HepG2 (cell line): ENCODE measurements around the gene EPS8L3. TPM values are rescaled to one million over a fixed set of nuclear protein-coding genes. Genes with fewer than 3 reads are reported as not detected.
A peak's percentile ranks its signal among the peaks of the same experiment; 100 is the strongest.

Experiments
- AFF4 ChIP-seq: sonication (generic); formaldehyde crosslinking; IDR thresholded peaks from 2 replicates; pipeline ENCODE4 v1.4.0; 2020; ENCODE audit warnings: missing genetic modification reagents
- ASH2L ChIP-seq: fragments of 300-600, 200-600 bp; sonication (generic); IDR thresholded peaks from 2 replicates; pipeline ENCODE4 v1.7.0; 2017; ENCODE audit warnings: low read depth, mild to moderate bottlenecking, moderate library complexity, mixed read lengths, low read length; ENCODE audit not compliant: insufficient read length
- RNF219 ChIP-seq: sonication (generic); formaldehyde crosslinking; IDR thresholded peaks from 2 replicates; pipeline ENCODE4 v1.5.0; 2020; ENCODE audit warnings: mild to moderate bottlenecking, missing genetic modification reagents
- SMARCE1 ChIP-seq: fragments of 450-650 bp; IDR thresholded peaks from 2 replicates; pipeline ENCODE4 v1.6.1; 2017; ENCODE audit warnings: borderline replicate concordance
- TAF1 ChIP-seq: sonication (generic); formaldehyde crosslinking; IDR thresholded peaks from 2 replicates; pipeline ENCODE4 v1.4.0; 2020; ENCODE audit warnings: missing genetic modification reagents
- TBX2 ChIP-seq: sonication (generic); formaldehyde crosslinking; IDR thresholded peaks from 2 replicates; pipeline ENCODE4 v1.5.0; 2020; ENCODE audit warnings: missing genetic modification reagents, mild to moderate bottlenecking, borderline replicate concordance
- TERF1 ChIP-seq: sonication (generic); formaldehyde crosslinking; IDR thresholded peaks from 2 replicates; pipeline ENCODE4 v1.8.0; 2022; ENCODE audit warnings: mild to moderate bottlenecking, missing genetic modification reagents, moderate library complexity
- TOE1 ChIP-seq: sonication (generic); formaldehyde crosslinking; IDR thresholded peaks from 2 replicates; pipeline ENCODE4 v1.4.0; 2020; ENCODE audit warnings: mild to moderate bottlenecking, missing genetic modification reagents
- ZNF335 ChIP-seq: sonication (generic); formaldehyde crosslinking; IDR thresholded peaks from 2 replicates; pipeline ENCODE4 v1.4.0; 2020; ENCODE audit warnings: missing genetic modification reagents
- polyA plus RNA-seq, 8 experiments: library from polyadenylated mRNA; depleted of rRNA in 3 of 8; stranded (reverse) in 7 of 8; unstranded in 1 of 8; fragments of >200 nt; fragmentation: Illumina TruSeq in 4 of 8; extraction: Trizol in 4 of 8; gene quantifications; 2 replicates each; pipeline versions ENCODE4 v1.2.1 to v1.2.3, GENCODE V29; 2011 to 2016; ENCODE audit warnings: low read depth in 4 of 8, missing spikeins in 1 of 8, mixed read lengths in 1 of 8; ENCODE audit not compliant: insufficient read depth in 1 of 8
- total RNA-seq, 5 experiments: library from RNA; depleted of rRNA; stranded (reverse); fragments of >200 nt; fragmentation: Illumina TruSeq; extraction: Trizol; gene quantifications; 2 replicates each; pipeline ENCODE4 v1.2.3, GENCODE V29; 2016; ENCODE audit warnings: low read depth in 1 of 5
- TF ChIP-seq, protein P1 (sequence below): sonication (generic); formaldehyde crosslinking; IDR thresholded peaks from 2 replicates; pipeline ENCODE4 v1.5.0; 2020; ENCODE audit warnings: mild to moderate bottlenecking, missing genetic modification reagents, borderline replicate concordance
- TF ChIP-seq, protein P2 (sequence below): sonication (generic); formaldehyde crosslinking; IDR thresholded peaks from 2 replicates; pipeline ENCODE4 v1.5.0; 2020; ENCODE audit warnings: missing genetic modification reagents, mild to moderate bottlenecking, borderline replicate concordance

Gene EPS8L3
- total and polyA plus RNA-seq, 2 of the 13 experiments (the other 11 are each of a cell fraction or from before 2014, with no cell fraction given), result 18.2 to 106 TPM

- TF ChIP-seq, protein P1, sequence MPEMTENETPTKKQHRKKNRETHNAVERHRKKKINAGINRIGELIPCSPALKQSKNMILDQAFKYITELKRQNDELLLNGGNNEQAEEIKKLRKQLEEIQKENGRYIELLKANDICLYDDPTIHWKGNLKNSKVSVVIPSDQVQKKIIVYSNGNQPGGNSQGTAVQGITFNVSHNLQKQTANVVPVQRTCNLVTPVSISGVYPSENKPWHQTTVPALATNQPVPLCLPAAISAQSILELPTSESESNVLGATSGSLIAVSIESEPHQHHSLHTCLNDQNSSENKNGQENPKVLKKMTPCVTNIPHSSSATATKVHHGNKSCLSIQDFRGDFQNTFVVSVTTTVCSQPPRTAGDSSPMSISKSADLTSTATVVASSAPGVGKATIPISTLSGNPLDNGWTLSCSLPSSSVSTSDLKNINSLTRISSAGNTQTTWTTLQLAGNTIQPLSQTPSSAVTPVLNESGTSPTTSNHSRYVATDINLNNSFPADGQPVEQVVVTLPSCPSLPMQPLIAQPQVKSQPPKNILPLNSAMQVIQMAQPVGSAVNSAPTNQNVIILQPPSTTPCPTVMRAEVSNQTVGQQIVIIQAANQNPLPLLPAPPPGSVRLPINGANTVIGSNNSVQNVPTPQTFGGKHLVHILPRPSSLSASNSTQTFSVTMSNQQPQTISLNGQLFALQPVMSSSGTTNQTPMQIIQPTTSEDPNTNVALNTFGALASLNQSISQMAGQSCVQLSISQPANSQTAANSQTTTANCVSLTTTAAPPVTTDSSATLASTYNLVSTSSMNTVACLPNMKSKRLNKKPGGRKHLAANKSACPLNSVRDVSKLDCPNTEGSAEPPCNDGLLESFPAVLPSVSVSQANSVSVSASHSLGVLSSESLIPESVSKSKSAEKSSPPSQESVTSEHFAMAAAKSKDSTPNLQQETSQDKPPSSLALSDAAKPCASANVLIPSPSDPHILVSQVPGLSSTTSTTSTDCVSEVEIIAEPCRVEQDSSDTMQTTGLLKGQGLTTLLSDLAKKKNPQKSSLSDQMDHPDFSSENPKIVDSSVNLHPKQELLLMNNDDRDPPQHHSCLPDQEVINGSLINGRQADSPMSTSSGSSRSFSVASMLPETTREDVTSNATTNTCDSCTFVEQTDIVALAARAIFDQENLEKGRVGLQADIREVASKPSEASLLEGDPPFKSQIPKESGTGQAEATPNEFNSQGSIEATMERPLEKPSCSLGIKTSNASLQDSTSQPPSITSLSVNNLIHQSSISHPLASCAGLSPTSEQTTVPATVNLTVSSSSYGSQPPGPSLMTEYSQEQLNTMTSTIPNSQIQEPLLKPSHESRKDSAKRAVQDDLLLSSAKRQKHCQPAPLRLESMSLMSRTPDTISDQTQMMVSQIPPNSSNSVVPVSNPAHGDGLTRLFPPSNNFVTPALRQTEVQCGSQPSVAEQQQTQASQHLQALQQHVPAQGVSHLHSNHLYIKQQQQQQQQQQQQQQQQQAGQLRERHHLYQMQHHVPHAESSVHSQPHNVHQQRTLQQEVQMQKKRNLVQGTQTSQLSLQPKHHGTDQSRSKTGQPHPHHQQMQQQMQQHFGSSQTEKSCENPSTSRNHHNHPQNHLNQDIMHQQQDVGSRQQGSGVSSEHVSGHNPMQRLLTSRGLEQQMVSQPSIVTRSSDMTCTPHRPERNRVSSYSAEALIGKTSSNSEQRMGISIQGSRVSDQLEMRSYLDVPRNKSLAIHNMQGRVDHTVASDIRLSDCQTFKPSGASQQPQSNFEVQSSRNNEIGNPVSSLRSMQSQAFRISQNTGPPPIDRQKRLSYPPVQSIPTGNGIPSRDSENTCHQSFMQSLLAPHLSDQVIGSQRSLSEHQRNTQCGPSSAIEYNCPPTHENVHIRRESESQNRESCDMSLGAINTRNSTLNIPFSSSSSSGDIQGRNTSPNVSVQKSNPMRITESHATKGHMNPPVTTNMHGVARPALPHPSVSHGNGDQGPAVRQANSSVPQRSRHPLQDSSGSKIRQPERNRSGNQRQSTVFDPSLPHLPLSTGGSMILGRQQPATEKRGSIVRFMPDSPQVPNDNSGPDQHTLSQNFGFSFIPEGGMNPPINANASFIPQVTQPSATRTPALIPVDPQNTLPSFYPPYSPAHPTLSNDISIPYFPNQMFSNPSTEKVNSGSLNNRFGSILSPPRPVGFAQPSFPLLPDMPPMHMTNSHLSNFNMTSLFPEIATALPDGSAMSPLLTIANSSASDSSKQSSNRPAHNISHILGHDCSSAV (CRISPR knock-in tag), result no peak
- TF ChIP-seq AFF4 (CRISPR knock-in tag), result 0 out of 2 replicates have a peak, but pooled peaks have one; percentile 28
- TF ChIP-seq RNF219, result no peak
- TF ChIP-seq TERF1, result no peak
- TF ChIP-seq ZNF335, result peak; percentile 71
- TF ChIP-seq, protein P2, sequence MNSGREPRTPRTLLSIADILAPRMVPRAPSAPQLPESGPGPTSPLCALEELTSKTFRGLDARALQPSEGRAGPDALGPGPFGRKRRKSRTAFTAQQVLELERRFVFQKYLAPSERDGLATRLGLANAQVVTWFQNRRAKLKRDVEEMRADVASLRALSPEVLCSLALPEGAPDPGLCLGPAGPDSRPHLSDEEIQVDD (CRISPR knock-in tag), result no peak
- peak; percentile 89 for TF ChIP-seq TAF1 (CRISPR knock-in tag)
- TF ChIP-seq TOE1 (CRISPR knock-in tag), result no peak
- peak; percentile 74 for TF ChIP-seq TBX2
- TF ChIP-seq SMARCE1, result no peak
- TF ChIP-seq ASH2L, result peak; percentile 34
Observed at GRCh38 chr1:109763646-109764415, at the start of gene EPS8L3 (continued).
